ENCODE data around the gene LY6G6F. TPM values are rescaled to one million over a fixed set of nuclear protein-coding genes. Genes with fewer than 3 reads are reported as not detected.

The LY6G6F gene
- total RNA-seq, 4 donors from 2014 or later, result not detected

GRCh38 chr6:31739639-31740396 is 33.2 kb downstream of the LY6G6F start, which contains the start of gene MSH5:
TSS of gene MSH5 (plus strand) at chr6:31740005. CDS start at chr6:31740467, 462 bp downstream.
- peak within 1 kb of the TSS; percentile 69 to 78 (median 73) for H3K4me3 ChIP-seq
- intact Hi-C loops (cut with DNase I), result loop anchor here (5.0 kb wide), 1 partner anchor 57 kb away; the partner anchor contains the start of gene VARS1
- H3K27me3 ChIP-seq, result no peaks in the 10 kb centered on the region
- no peaks in the 10 kb centered on the region for H3K9me3 ChIP-seq
- peak within 1 kb of the TSS; percentile 48 to 90 (median 78) for H3K27ac ChIP-seq (replicated peaks in 1 of 4)
- H3K36me3 ChIP-seq, result peaks cover 0 to 8% (median 0%) of the 10 kb centered on the region in 4 donors
- peak; percentile 100 for DNase-seq (ENCODE audit: extremely low spot score)
- peaks cover 29 to 47% (median 43%) of the 10 kb centered on the region in 4 donors for H3K4me1 ChIP-seq
- TF ChIP-seq POLR2A (IDR thresholded peaks at IDR 0.05; ENCODE audit: low read depth), result no peak
- peak; percentile 84 to 88 for TF ChIP-seq POLR2AphosphoS5 (IDR thresholded peaks at IDR 0.05)
- TF ChIP-seq CTCF (IDR thresholded peaks at IDR 0.05), result peak in 1 of 3 experiments; percentile 12
- 2% methylated on average over 13 of the region's 58 CpGs for WGBS

DNA sequence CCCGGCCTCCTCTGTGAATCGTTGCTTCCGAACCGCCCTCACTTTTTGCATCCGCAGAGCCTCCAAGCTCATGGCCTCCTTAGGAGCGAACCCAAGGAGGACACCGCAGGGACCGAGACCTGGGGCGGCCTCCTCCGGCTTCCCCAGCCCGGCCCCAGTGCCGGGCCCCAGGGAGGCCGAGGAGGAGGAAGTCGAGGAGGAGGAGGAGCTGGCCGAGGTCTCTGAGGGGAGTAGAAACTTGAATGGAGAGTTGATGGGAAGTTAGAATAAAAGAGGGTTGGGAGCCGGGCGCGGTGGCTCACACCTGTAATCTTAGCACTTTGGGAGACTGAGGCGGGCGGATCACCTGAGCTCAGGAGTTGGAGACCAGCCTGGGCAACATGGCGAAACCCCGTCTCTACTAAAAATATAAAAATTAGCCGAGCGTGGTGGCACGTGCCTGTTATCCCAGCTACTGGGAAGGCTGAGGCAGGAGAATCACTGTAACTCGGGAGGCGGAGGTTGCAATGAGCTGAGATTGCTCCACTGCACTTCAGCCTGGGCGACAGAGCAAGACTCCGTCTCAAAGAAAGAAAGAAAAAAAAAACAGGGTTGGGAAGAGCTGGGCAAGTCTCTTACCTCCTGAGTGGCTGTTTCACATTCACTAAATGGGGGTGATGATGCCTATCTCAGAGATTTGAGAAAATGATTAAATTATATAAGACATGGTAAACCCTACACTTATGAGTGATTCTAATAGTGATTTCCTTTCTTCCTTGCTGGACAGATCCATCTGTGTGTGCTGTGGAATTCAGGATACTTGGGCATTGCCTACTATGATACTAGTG is 33.9 kb downstream of the LY6G6F start:
- intact Hi-C loops (cut with DNase I), result no loop called here
- 22% methylated on average over 29 of the region's 29 CpGs for WGBS
- TF ChIP-seq CTCF (IDR thresholded peaks at IDR 0.05), result no peak
- TF ChIP-seq POLR2AphosphoS5 (IDR thresholded peaks at IDR 0.05), result no peak
- TF ChIP-seq POLR2A (IDR thresholded peaks at IDR 0.05; ENCODE audit: low read depth), result no peak
- TF ChIP-seq EP300 (IDR thresholded peaks at IDR 0.05), result no peak
- Histone ChIP-seq H3K4me1 (peaks cover 29 to 41% (median 38%) of the 10 kb centered on the region in 4 donors), H3K9me3 (no peaks in the 10 kb centered on the region), H3K36me3 (peaks cover 0 to 8% (median 0%) of the 10 kb centered on the region in 4 donors), H3K4me3 (peak overlapping the region; percentile 69 to 78 (median 73)), H3K27me3 (no peaks in the 10 kb centered on the region), H3K27ac (replicated peaks in 1 of 4) (peak overlapping the region; percentile 48 to 73 (median 68))
- DNase-seq (ENCODE audit: extremely low spot score), result no peak

DNA sequence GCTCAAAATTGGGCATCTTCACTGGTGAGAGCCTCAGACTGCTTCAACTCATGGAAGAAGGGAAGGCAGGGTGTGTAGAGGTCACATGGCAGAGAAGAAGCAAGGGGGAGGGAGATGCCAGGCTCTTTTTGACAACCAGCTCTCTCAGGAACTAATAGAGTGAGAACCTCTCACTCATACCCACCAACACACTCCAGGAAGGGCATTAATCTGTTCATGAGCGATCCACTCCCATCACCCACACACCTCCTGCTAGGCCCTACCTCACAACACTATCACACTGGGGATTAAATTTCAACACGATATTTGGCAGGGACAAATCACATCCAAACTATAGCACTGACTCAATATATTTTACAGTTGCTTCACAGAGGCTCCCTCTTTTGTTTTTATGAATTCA is 35.1 kb downstream of the LY6G6F start:
- TF ChIP-seq EP300 (IDR thresholded peaks at IDR 0.05) (no peak), POLR2A (IDR thresholded peaks at IDR 0.05; ENCODE audit: low read depth) (no peak), CTCF (IDR thresholded peaks at IDR 0.05) (no peak), POLR2AphosphoS5 (IDR thresholded peaks at IDR 0.05) (no peak)
- Histone ChIP-seq H3K4me3 (no peak overlapping the region), H3K36me3 (peaks cover 0 to 8% (median 0%) of the 10 kb centered on the region in 4 donors), H3K27me3 (no peaks in the 10 kb centered on the region), H3K27ac (replicated peaks in 1 of 4) (no peak overlapping the region), H3K4me1 (peaks cover 25 to 41% (median 37%) of the 10 kb centered on the region in 4 donors), H3K9me3 (no peaks in the 10 kb centered on the region)
- 90% methylated on average over 2 of the region's 2 CpGs for WGBS
- intact Hi-C loops (cut with DNase I), result no loop called here
- no peak for DNase-seq (ENCODE audit: extremely low spot score)

GRCh38 chr6:31742894-31743293 is 36.2 kb downstream of the LY6G6F start:
- intact Hi-C loops (cut with DNase I), result no loop called here
- 84% methylated on average over 3 of the region's 3 CpGs for WGBS
- TF ChIP-seq CTCF (IDR thresholded peaks at IDR 0.05), result no peak
- no peak for TF ChIP-seq POLR2A (IDR thresholded peaks at IDR 0.05; ENCODE audit: low read depth)
- no peak for TF ChIP-seq POLR2AphosphoS5 (IDR thresholded peaks at IDR 0.05)
- TF ChIP-seq EP300 (IDR thresholded peaks at IDR 0.05), result no peak
- no peak for DNase-seq (ENCODE audit: extremely low spot score)
- no peaks in the 10 kb centered on the region for H3K27me3 ChIP-seq
- no peak overlapping the region for H3K27ac ChIP-seq (replicated peaks in 1 of 4)
- no peak overlapping the region for H3K4me3 ChIP-seq
- H3K9me3 ChIP-seq, result no peaks in the 10 kb centered on the region
- H3K36me3 ChIP-seq, result peaks cover 0 to 8% (median 0%) of the 10 kb centered on the region in 4 donors
- H3K4me1 ChIP-seq, result peaks cover 16 to 41% (median 34%) of the 10 kb centered on the region in 4 donors

Data from esophagus muscularis mucosa (tissue), 4 donors.